Panc1 (cell line): Measurements from ENCODE around the gene TTYH2. TPM values are rescaled to one million over a fixed set of nuclear protein-coding genes. Genes with fewer than 3 reads are reported as not detected.
A peak's percentile ranks its signal among the peaks of the same experiment; 100 is the strongest.

Experiments used
- ATAC-seq: fragments of 200-7000 bp; cut with Tn5 transposase; 2 replicates; pipeline ENCODE4 v1.9.1; 2020; ENCODE audit warnings: mild to moderate bottlenecking, moderate library complexity
- Bru-seq: library from RNA; stranded (reverse); fragments of 400-500 nt; gene quantifications from one replicate; lab custom pipeline; 2021; lab: Mats Ljungman, UMichigan
- BruChase-seq, 2 experiments: library from RNA; stranded (reverse); fragments of 400-500 nt; gene quantifications; one replicate each; lab custom pipeline; 2021; lab: Mats Ljungman, UMichigan
- BruUV-seq: library from RNA; stranded (reverse); fragments of 400-500 nt; replicated peaks from 2 replicates; lab custom pipeline; 2021; lab: Mats Ljungman, UMichigan
- CTCF ChIA-PET: fragments of 300-600 bp; sonication (Branson Sonifier 250); formaldehyde crosslinking; loops from one replicate; lab custom pipeline; 2022; ENCODE audit warnings: antibody characterized with exemption; lab: Charles Lee
- POLR2A ChIA-PET: fragments of 300-600 bp; sonication (Branson Sonifier 250); formaldehyde crosslinking; loops from one replicate; lab custom pipeline; 2022; ENCODE audit warnings: antibody characterized with exemption; lab: Charles Lee
- DNase-seq: peaks from one replicate; pipeline ENCODE4 v3.0.0-alpha.2; 2010; ENCODE audit warnings: low read depth, low spot score
- H3K27ac ChIP-seq: 2 replicates; pipeline ENCODE4 v1.5.1; 2011; ENCODE audit warnings: mild to moderate bottlenecking, low read length, inconsistent platforms
- H3K27me3 ChIP-seq: fragments of 200-500 bp; sonication (Bioruptor generic); 2 replicates; pipeline ENCODE4 v1.6.0; 2014; ENCODE audit warnings: low read length, inconsistent platforms; ENCODE audit not compliant: control insufficient read depth, insufficient read depth
- H3K36me3 ChIP-seq: fragments of 200-500 bp; sonication (Bioruptor generic); 2 replicates; pipeline ENCODE4 v1.5.1; 2014; ENCODE audit warnings: inconsistent platforms, mild to moderate bottlenecking, low read length, moderate library complexity; ENCODE audit not compliant: control insufficient read depth, insufficient read depth
- H3K4me1 ChIP-seq: 2 replicates; pipeline ENCODE4 v1.5.1; 2011; ENCODE audit warnings: inconsistent platforms, mild to moderate bottlenecking, low read length, moderate library complexity; ENCODE audit not compliant: control insufficient read depth, insufficient read depth
- H3K4me3 ChIP-seq, 2 experiments: 2 replicates each; pipeline ENCODE4 v1.5.1; 2011 to 2012; ENCODE audit warnings: low read depth in 2 of 2, low read length in 2 of 2, mild to moderate bottlenecking in 2 of 2, inconsistent platforms in 1 of 2, moderate library complexity in 1 of 2
- H3K9me3 ChIP-seq: fragments of 200-500 bp; sonication (Bioruptor generic); 2 replicates; pipeline ENCODE4 v1.5.1; 2014; ENCODE audit warnings: low read depth, mild to moderate bottlenecking, inconsistent platforms, low read length, moderate library complexity; ENCODE audit not compliant: control insufficient read depth, insufficient read depth
- CTCF ChIP-seq: fragments of 450-650 bp; IDR thresholded peaks from 2 replicates; pipeline ENCODE4 v1.5.1; 2017; ENCODE audit warnings: mild to moderate bottlenecking
- POLR2AphosphoS5 ChIP-seq: IDR thresholded peaks from 2 replicates; pipeline ENCODE4 v1.6.1; 2012; ENCODE audit warnings: mild to moderate bottlenecking, low read depth, low read length, moderate library complexity
- REST ChIP-seq, 2 experiments: IDR thresholded peaks; 2 replicates each; pipeline ENCODE4 v1.6.1; 2011 to 2012; ENCODE audit warnings: low read depth in 2 of 2, control low read depth in 1 of 2, low read length in 1 of 2, mild to moderate bottlenecking in 1 of 2, moderate library complexity in 1 of 2; ENCODE audit not compliant: insufficient read depth in 1 of 2
- SIN3A ChIP-seq: IDR thresholded peaks from 2 replicates; pipeline ENCODE4 v1.6.1; 2012; ENCODE audit warnings: low read depth, mild to moderate bottlenecking, low read length, moderate library complexity, borderline replicate concordance; ENCODE audit not compliant: insufficient read depth
- TCF7L2 ChIP-seq: IDR thresholded peaks from 2 replicates; pipeline ENCODE4 v1.6.1; 2011; ENCODE audit warnings: mild to moderate bottlenecking, low read depth, low read length, inconsistent platforms
- in situ Hi-C: cut with HindIII; loops from 2 replicates; pipeline ENCODE4 v1.10.0; 2016; ENCODE audit warnings: low sequenced_read_pairs, low pct_unique_long_range_greater_than_20kb
- intact Hi-C: fragments of 100-400 bp; cut with micrococcal nuclease; formaldehyde crosslinking; loops from one replicate; pipeline ENCODE4 v1.10.0; 2022; ENCODE audit not compliant: unreplicated experiment
- long read RNA-seq: library from polyadenylated mRNA; unstranded; transcript quantifications from one replicate; pipeline ENCODE4 v2.0.0, GENCODE V29; 2021; ENCODE audit not compliant: unreplicated experiment
- polyA plus RNA-seq: library from polyadenylated mRNA; unstranded; fragments of >200 nt; gene quantifications from one replicate; pipeline ENCODE4 v1.2.1, GENCODE V29; 2012; ENCODE audit warnings: missing spikeins; ENCODE audit not compliant: insufficient read length
- total RNA-seq: library from RNA; stranded (reverse); gene quantifications from one replicate; pipeline ENCODE4 v1.2.1, GENCODE V29; 2021; ENCODE audit not compliant: unreplicated experiment

Gene TTYH2
- 8.3 TPM for total RNA-seq
- 6.7 TPM for polyA plus RNA-seq
- Bru-seq, nascent RNA: percentile 40 among the genes with signal in this experiment
- BruChase-seq, experiment 1, labeled RNA remaining after a 2-hour chase: percentile 42 among the genes with signal in this experiment
- percentile 42 among the genes with signal in this experiment for BruChase-seq, experiment 2, labeled RNA remaining after a 6-hour chase
- long read RNA-seq, transcript TTYH2-201 (14 exons, 3,490 nt): major isoform, 8 of 25 reads
- long read RNA-seq, partial matches to known transcripts: 8 of 25 reads
- long read RNA-seq, other reads (novel, unspliced or antisense): 9 of 25 reads

- in situ Hi-C loops: no loop called here
- no TSS peak for BruUV-seq
- Histone ChIP-seq H3K9me3 (no peaks in the 10 kb centered on the region), H3K36me3 (peaks cover 5% of the 10 kb centered on the region; the same call in 1 of the 2 replicates), H3K27me3 (no peaks in the 10 kb centered on the region), H3K4me1 (peaks cover 45% of the 10 kb centered on the region), H3K27ac (peak within 1 kb of the TSS; percentile 78), H3K4me3 (peak within 1 kb of the TSS; percentile 49 to 89)
- 0 out of 2 replicates have a peak, but pooled peaks have one; percentile 33 for TF ChIP-seq SIN3A
- TF ChIP-seq TCF7L2: no peak
- CTCF ChIA-PET: interaction anchor here (0.5 kb wide), 2 partner anchors 9 to 89 kb away, joined by 3 to 4 read pairs; no protein-coding TSS in a partner anchor
- POLR2A ChIA-PET: no interaction called here
- intact Hi-C loops: no loop called here
- peak; percentile 75 for ATAC-seq
- no peak for DNase-seq
Observed at GRCh38 chr17:74212913-74213791, at the start of gene TTYH2. TSS of gene TTYH2 (plus strand) at chr17:74213571. CDS start at chr17:74213588, 17 bp downstream.

DNA sequence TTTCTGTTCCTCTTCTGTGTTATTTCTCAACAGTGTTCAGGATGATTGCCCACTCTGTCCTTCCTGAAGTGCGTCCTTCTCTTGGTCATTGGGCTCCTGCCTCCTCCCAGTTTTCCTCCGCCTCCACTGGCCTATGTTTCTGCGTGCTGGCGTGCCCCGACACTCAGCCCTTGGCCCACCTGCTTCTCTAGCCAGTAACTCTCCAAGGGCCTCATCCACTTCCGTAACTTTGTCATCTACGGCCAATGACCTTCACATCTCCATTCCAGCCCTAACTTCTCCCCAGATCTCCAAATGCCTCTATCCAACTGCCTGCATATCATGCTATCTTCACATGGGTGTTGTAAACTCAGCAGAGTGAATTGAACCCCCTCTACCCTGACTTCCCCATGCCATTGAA, 49.5 kb upstream of the TTYH2 start:
- H3K9me3 ChIP-seq: no peaks in the 10 kb centered on the region
- ChIA-PET POLR2A (no interaction called here), CTCF (no interaction called here)
- TF ChIP-seq CTCF (no peak), POLR2AphosphoS5 (no peak), SIN3A (no peak), TCF7L2 (no peak), REST (IDR thresholded peaks at IDR 0.05; ENCODE audit: insufficient read depth in 1 of 2, low read depth in 2 of 2, low read length in 1 of 2) (no peak)
- H3K4me3 ChIP-seq: no peak overlapping the region
- H3K4me1 ChIP-seq: no peaks in the 10 kb centered on the region
- H3K27ac ChIP-seq: no peak overlapping the region
- peaks cover 18% of the 10 kb centered on the region for H3K27me3 ChIP-seq
- DNase-seq: no peak
- intact Hi-C loops (no loop called here), in situ Hi-C loops (no loop called here)
- ATAC-seq: no peak
- no peaks in the 10 kb centered on the region for H3K36me3 ChIP-seq
- BruUV-seq: no TSS peak
